ENCODE data around the gene MADD.

MADD gene

GRCh38 chr11:47271328-47271727 lies 1.4 kb downstream of the MADD start:
- H3K4me3 ChIP-seq (ENCODE audit: low read depth, low read length), result no peak overlapping the region

GRCh38 chr11:47271961-47272661 lies 2.2 kb downstream of the MADD start:
- H3K4me3 ChIP-seq (ENCODE audit: low read depth, low read length), result no peak overlapping the region
- DNase-seq (ENCODE audit: low read depth), result no peak

More at GRCh38 chr11:47271328-47271727, 1.4 kb downstream of the MADD start:
- DNase-seq (ENCODE audit: low read depth), result no peak

GRCh38 chr11:47272706-47273105 lies 2.8 kb downstream of the MADD start:
- no peak for DNase-seq (ENCODE audit: low read depth)
- no peak overlapping the region for H3K4me3 ChIP-seq (ENCODE audit: low read depth, low read length)

- no peak for DNase-seq (ENCODE audit: low read depth)
- H3K4me3 ChIP-seq (ENCODE audit: low read depth, low read length), result no peak overlapping the region
These were observed 4.7 kb downstream of the MADD start for GRCh38 chr11:47274495-47275235.

- H3K4me3 ChIP-seq (ENCODE audit: low read depth, low read length), result no peak overlapping the region
- DNase-seq (ENCODE audit: low read depth), result no peak
These were observed 7.0 kb downstream of the MADD start for GRCh38 chr11:47276923-47277322.

- no peak overlapping the region for H3K4me3 ChIP-seq (ENCODE audit: low read depth, low read length)
- no peak for DNase-seq (ENCODE audit: low read depth)
These were observed 8.1 kb downstream of the MADD start for GRCh38 chr11:47278058-47278457.

- DNase-seq (ENCODE audit: low read depth), result no peak
- H3K4me3 ChIP-seq (ENCODE audit: low read depth, low read length), result no peak overlapping the region
These were observed 8.8 kb downstream of the MADD start for GRCh38 chr11:47278769-47279168.

GRCh38 chr11:47280099-47280498 lies 10.2 kb downstream of the MADD start:
- H3K4me3 ChIP-seq (ENCODE audit: low read depth, low read length), result no peak overlapping the region
- DNase-seq (ENCODE audit: low read depth), result no peak

GRCh38 chr11:47280860-47281259 lies 10.9 kb downstream of the MADD start:
- H3K4me3 ChIP-seq (ENCODE audit: low read depth, low read length), result no peak overlapping the region
- DNase-seq (ENCODE audit: low read depth), result no peak

- H3K4me3 ChIP-seq (ENCODE audit: low read depth, low read length), result no peak overlapping the region
- no peak for DNase-seq (ENCODE audit: low read depth)
These were observed 12.5 kb downstream of the MADD start for GRCh38 chr11:47282462-47282861.

GRCh38 chr11:47284151-47284550 lies 14.2 kb downstream of the MADD start:
- DNase-seq (ENCODE audit: low read depth), result no peak
- H3K4me3 ChIP-seq (ENCODE audit: low read depth, low read length), result no peak overlapping the region

GRCh38 chr11:47285969-47286770 lies 16.2 kb downstream of the MADD start:
- no peak for DNase-seq (ENCODE audit: low read depth)
- no peak overlapping the region for H3K4me3 ChIP-seq (ENCODE audit: low read depth, low read length)

GRCh38 chr11:47288066-47288465 lies 18.1 kb downstream of the MADD start:
- H3K4me3 ChIP-seq (ENCODE audit: low read depth, low read length), result no peak overlapping the region
- DNase-seq (ENCODE audit: low read depth), result no peak

- no peak for DNase-seq (ENCODE audit: low read depth)
- no peak overlapping the region for H3K4me3 ChIP-seq (ENCODE audit: low read depth, low read length)
These were observed 19.9 kb downstream of the MADD start for GRCh38 chr11:47289856-47290255.

- DNase-seq (ENCODE audit: low read depth), result no peak
- no peak overlapping the region for H3K4me3 ChIP-seq (ENCODE audit: low read depth, low read length)
These were observed 25.5 kb downstream of the MADD start for GRCh38 chr11:47295385-47295784.

GRCh38 chr11:47296045-47296444 lies 26.1 kb downstream of the MADD start:
- no peak for DNase-seq (ENCODE audit: low read depth)
- no peak overlapping the region for H3K4me3 ChIP-seq (ENCODE audit: low read depth, low read length)

- H3K4me3 ChIP-seq (ENCODE audit: low read depth, low read length), result no peak overlapping the region
- no peak for DNase-seq (ENCODE audit: low read depth)
These were observed 29.1 kb downstream of the MADD start for GRCh38 chr11:47299078-47299477.

- no peak overlapping the region for H3K4me3 ChIP-seq (ENCODE audit: low read depth, low read length)
- no peak for DNase-seq (ENCODE audit: low read depth)
These were observed 32.9 kb downstream of the MADD start for GRCh38 chr11:47302853-47303252.

GRCh38 chr11:47305734-47306483 lies 36.0 kb downstream of the MADD start:
- H3K4me3 ChIP-seq (ENCODE audit: low read depth, low read length), result no peak overlapping the region
- DNase-seq (ENCODE audit: low read depth), result no peak

GRCh38 chr11:47306484-47306844 lies 36.5 kb downstream of the MADD start:
- DNase-seq (ENCODE audit: low read depth), result no peak
- no peak overlapping the region for H3K4me3 ChIP-seq (ENCODE audit: low read depth, low read length)
